ENCODE data around the gene PRR33.

Gene PRR33

DNA sequence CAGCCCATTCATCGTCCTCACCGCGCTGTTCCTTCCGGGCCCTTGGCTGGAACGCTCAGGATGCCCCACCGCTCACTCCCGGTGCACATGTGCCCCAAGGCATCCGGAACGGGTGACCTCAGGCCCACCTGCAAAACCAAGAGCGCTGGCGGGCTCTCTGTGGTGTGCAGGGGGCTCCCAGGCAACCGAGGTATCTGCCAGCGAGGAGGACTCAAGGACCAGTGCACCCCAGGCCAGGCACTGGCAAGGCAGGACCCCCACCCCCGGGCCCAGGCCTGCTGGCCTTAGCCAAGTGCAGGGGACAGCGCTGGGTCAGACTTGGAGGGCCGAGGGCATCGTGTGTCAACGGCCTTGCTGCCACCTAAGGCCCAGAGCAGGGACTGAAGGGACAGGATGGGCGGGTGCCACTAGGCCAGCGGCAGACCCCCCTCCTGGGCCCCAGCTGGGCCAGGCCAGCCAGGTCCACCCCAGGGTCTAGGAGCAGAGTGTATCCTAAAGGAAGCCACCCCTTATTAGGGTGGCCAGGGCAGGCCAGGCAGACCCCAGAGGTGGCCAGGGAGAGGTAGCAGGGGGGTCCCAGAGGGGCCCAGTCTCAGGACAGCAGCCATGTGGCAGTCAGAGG is 36.3 kb upstream of the PRR33 start:
- no peak for FAIRE-seq

DNA sequence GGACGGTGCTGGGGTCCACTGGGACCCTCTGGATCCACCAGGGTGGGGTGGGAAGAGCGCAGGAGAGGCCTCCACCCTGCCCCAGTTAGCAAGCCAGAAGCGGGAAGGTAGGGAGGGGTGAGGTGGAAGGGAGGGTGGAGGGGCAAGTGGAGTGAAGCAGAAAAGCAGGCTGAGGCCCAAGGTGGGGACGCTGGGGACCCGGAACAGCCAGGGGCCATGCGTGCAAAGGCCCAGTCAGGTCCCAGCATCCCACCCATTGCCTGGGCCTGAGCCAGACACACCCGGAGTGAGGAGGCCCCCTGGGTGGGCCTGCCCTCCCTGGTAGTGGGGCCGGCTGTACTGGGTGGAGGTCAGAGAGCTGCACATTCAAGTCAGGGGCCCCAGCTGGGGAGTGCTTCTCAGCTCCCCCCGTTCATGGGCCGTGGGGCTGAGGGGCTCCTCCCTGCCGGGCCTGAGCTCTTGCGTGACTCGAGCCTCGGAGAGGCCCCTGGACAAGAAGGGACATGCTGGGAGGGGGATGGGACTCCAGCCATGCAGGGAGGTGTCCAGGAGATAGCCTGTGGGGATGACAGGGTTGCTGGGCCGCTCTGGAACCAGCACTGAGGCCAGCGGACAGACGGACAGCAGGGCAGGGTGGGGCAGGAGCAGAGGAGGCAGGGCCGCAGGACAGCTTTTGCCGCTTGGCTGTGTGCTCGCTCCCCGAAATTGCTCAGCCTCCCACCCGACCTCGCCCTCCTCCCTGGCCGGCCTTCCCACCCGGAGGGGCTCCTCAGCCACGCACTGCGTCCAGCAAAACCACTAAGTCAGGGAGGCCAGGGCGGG is 35.5 kb upstream of the PRR33 start:
- no peak for FAIRE-seq

DNA sequence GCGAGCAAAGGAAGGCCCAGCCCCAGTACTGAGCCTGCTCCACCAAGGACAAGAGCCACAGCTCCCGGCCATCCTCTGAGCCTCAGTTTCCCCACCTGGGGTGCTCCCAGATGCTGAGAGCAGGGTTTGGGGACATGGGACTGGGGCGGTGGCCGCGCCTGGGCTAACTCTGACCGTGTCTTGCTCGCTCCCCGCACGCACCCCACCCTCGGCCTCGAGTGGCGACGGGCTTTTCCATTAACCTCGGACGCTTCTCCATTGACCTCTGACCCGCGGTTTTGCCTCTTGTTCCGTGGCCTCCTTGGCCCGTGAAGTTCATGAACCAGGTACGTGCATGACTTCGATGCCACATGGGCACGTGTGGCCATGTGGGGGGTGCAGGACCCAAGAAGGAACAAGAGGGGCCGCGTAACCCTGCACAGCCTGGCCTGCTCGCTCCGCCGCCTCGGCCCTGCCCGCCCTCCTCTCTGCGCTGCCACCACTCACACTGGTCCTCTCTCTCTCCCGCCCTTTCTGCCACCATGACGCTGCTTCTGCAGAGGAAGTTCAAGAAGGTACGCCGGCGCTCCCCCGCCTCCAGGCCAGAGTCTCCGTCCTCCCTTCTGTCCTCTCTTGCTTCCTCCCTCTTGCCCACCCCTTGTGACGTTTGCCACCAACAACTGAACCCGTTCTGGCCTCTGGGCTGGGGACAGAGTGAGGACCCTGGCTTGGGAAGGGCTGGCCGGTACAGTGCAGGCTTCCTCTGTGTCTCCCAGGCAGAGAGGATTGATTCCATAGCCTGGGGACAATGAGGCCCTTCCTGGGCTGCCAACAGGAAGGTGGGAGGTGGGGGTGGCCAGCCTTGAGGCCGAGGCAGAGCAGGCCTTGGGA is 34.7 kb upstream of the PRR33 start:
- FAIRE-seq: no peak

DNA sequence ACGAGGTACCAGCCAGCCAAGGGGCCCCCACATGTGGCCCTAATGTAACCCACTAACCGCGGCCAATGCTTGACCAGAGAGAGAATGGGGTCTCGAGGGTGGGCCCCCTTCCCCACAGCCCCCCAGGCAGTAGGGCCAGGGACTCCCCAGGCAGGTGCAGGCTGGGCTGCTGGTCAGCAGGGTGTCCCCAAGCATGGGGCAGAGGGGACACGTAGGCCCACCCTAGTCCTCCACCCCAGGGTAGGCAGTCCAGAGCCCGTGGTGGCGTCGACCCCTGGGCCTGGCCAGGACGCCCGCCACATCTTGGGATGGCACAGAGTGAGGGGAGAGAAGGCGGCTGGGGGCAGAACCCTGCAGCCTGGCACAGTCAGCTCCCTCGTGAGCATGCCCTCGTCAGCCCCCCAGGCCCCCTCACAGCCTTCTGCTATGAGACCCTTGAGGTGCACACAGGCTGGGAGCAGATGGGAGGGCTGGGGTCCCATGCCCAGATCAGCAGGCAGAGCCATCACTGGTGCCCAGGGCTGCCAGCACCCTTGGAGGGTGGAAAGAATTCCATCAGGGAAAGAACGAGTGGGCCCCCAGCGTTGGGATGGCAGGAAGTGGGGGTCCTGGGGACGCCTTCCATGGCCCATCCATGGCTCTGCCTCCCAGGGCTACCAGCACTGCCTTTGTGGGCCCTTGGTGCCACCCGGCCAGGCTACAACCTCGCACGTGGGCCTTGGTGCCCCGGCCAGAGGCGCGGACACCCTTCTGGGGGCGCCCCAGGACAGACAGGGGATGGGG is 33.9 kb upstream of the PRR33 start:
- FAIRE-seq: no peak

DNA sequence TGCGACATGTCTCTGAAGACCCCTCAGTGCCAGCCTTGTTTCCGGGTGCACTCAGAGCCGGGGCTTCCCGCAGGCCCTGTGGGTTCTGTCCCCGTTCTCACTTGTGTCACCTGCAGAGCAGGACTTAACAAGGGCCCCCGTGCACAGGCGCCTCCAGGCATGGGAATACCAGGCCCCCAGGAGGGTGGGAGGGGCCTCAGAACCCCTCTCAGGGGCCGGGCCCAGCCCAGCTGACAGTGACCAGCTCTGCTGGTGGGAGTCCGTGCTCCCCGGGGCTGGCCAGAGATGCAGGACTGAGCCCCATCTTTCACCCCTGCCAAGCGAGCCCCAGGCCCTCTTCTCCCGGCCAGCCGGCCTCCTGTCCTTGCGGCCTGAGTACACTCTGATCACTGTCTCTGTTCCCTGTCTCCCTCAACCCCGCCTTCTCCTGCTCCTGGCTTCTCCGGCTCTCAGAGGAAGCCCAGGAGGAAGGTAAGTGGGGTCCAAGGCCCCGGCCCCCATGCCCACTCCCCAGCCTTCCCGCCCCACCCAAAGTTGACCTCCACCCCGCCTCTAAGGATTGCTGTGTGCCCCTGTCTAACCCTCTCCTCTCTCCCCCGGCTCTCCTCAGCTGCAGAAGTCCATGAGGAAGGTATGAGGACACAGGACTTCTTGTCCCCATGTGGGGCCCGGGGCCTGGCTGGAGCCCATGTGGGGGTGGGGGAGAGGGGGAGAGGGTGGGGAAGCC is 33.1 kb upstream of the PRR33 start:
- no peak for FAIRE-seq

GRCh38 chr11:1924181-1924580 is 32.5 kb upstream of the PRR33 start:
- FAIRE-seq: no peak

GRCh38 chr11:1923201-1923956 is 31.7 kb upstream of the PRR33 start:
- FAIRE-seq: no peak

GRCh38 chr11:1922481-1923081 is 30.9 kb upstream of the PRR33 start:
- no peak for FAIRE-seq

GRCh38 chr11:1921574-1922141 is 30.0 kb upstream of the PRR33 start:
- no peak for FAIRE-seq

- no peak for FAIRE-seq
Measured at GRCh38 chr11:1920909-1921573, 29.3 kb upstream of the PRR33 start.

- FAIRE-seq: no peak
Measured at GRCh38 chr11:1920128-1920908, 28.6 kb upstream of the PRR33 start.

DNA sequence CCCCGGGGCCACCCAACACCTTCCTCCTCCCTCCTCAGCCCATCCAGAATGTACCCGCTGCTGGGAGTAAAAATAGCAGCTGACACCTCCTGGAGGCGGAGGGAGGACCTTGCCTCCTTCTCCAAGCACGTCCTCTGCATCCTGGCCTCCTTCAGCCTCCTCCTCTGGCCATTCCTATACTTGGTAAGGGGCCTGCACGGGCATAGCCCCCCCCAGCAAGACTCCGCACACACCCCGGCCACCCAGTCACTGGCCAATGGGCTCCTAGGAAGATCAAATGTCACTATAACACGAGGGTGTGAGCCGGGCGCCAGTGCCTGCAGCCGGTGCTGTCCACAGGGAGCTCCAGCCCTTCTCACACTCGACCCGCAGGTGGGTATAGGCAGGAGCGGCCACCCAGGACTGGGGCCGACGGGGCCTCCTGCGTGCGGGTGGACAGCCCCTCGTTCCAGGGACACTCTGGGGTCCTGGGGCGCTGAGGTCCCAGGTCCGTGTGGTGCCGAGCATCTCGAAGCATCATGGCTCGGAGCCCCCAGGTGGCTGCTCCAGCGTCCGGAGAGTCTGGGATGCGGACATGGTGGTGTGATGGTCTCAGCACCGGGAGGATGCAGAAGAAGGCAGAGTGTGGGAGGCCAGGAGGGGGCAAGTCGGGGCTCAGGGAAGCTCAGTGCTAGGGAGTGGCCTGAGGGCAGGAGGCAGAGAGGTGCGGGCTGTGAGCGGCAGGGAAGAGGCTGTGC is 27.9 kb upstream of the PRR33 start, which contains the start of gene TNNT3:
TSS of gene TNNT3 (plus strand) at position 313 of the 737 bp plus-strand sequence. CDS start 3,172 bp downstream, outside the sequence.
- no peak for FAIRE-seq

- no peak for FAIRE-seq
Measured at GRCh38 chr11:1918436-1919315, 27.0 kb upstream of the PRR33 start.

DNA sequence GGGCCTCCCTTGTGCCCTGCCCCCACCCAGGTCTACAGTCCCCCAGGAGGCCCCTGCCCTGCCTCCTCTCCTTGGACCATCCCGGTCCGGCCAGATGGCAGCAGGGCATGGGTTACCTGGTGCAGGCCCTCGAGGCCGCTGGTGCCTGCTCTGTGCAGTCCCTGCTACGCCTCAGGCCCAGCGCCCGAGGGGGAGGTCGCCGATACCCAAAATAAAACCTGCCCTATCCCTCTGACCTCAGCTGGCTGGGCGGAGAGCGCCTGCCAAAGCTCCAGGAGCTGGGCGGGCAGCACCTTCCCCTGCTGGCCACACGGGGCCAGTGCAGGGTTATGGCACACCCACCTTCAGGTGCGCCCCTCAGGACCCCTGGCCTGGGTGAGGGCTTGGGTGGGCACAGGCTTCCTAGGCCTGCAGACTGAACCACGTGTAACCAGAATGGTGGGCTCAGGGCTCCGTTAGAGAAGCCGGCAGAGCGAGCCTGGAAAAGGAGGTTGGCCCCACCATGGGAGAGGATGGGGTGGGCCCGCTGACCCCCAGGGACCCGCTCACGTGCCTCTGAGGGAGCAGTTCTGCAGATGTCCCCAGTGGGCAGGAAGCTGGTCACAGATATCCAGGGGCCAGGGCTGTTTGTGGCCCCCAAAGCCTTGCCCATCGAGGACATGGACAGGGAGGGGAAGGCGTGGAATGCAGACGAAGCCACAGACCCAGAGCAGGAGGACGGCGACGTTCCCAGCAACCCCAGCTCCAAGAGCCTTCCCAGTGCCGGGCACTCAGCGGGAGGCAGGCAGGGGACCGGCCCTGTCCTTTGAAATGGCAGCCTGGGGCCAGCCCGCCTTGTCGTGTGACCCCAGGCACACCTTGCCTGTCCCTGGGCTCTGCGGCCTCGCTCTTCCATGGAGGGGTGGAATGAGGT is 26.1 kb upstream of the PRR33 start:
- no peak for FAIRE-seq

DNA sequence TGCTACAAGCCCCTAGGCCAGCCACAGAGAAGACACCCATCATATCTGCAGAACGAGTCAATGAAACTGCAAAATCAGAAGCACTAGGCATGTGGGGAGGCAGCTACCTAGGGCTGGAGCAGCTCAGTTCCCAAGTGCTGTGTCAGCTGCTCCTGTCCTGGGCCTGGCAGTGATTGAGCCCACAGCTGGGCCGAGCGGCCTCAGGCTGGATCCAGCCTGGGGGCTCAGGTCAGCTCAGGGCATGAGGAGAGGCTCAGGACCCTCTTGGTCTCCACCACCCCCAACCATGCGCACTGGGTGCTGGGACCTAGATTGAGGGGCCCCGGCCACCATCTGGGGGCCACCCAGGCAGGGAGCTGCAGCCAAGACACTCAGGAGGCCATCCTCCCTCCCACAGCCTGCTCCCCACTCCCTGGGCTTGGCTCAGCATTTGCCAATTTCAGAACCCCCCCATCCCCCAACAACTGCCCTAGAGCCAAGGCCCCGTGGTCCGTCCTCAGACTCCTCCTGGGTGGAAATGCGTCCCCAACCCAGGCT is 25.4 kb upstream of the PRR33 start:
- FAIRE-seq: no peak

Measured in colon (tissue), 2 donors.